GM12878 (cell line): Measurements from ENCODE around the gene NPAS2. TPM values are rescaled to one million over a fixed set of nuclear protein-coding genes. Genes with fewer than 3 reads are reported as not detected.

Source experiments
- ATAC-seq: fragments of 200-7000 bp; cut with Tn5 transposase; 3 replicates; pipeline ENCODE4 v1.9.1; 2020; ENCODE audit warnings: mild to moderate bottlenecking, moderate library complexity
- BruUV-seq: library from RNA; stranded (reverse); fragments of 400-500 nt; replicated peaks from 2 replicates; lab custom pipeline; 2021; lab: Mats Ljungman, UMichigan
- CTCF ChIA-PET: fragments of 300-600 bp; sonication (Branson Sonifier 250); formaldehyde crosslinking; extraction: SDS; loops from one replicate; lab custom pipeline; 2021; ENCODE audit warnings: inconsistent platforms; lab: Yijun Ruan, JAX
- POLR2A ChIA-PET: fragments of 350-600 bp; formaldehyde crosslinking; extraction: SDS; loops from one replicate; lab custom pipeline; 2021; ENCODE audit warnings: inconsistent platforms; lab: Charles Lee
- RAD21 ChIA-PET: fragments of 300-600 bp; sonication (Branson Sonifier 250); formaldehyde crosslinking; loops from one replicate; lab custom pipeline; 2023; ENCODE audit warnings: antibody characterized with exemption; ENCODE audit not compliant: unreplicated experiment; lab: Charles Lee
- SMC1A ChIA-PET: fragments of 300-600 bp; sonication (Branson Sonifier 250); formaldehyde crosslinking; loops from one replicate; lab custom pipeline; 2023; ENCODE audit not compliant: unreplicated experiment, uncharacterized antibody; lab: Charles Lee
- DNase-seq: peaks from one replicate; pipeline ENCODE4 v3.0.0-alpha.2; 2011; ENCODE audit warnings: low read depth, low spot score
- FAIRE-seq: peaks from 3 replicates; lab custom pipeline; 2011; peaks lifted over from hg19 to GRCh38; lab: Jason Lieb, UNC
- H2AFZ ChIP-seq: 2 replicates; pipeline ENCODE4 v1.6.0; 2011; ENCODE audit warnings: low read depth, low read length, control low read depth; ENCODE audit not compliant: control insufficient read depth
- H3K27ac ChIP-seq: 2 replicates; pipeline ENCODE4 v1.5.1; 2011; ENCODE audit warnings: control low read depth; ENCODE audit not compliant: control insufficient read depth, insufficient read depth
- H3K27me3 ChIP-seq, 2 experiments: replicated peaks in 1 of 2; 2 replicates each; pipeline versions ENCODE4 v1.6.0 to v1.6.1; 2011; ENCODE audit warnings: low read length in 1 of 2; ENCODE audit not compliant: control insufficient read depth in 2 of 2, insufficient read depth in 2 of 2
- H3K36me3 ChIP-seq, 2 experiments: 2 replicates each; pipeline ENCODE4 v1.5.1; 2011; ENCODE audit warnings: low read length in 1 of 2; ENCODE audit not compliant: control insufficient read depth in 2 of 2, insufficient read depth in 2 of 2
- H3K4me1 ChIP-seq: 2 replicates; pipeline ENCODE4 v1.6.1; 2011; ENCODE audit warnings: mild to moderate bottlenecking, low read length, moderate library complexity, mixed read lengths; ENCODE audit not compliant: control insufficient read depth, insufficient read depth
- H3K4me2 ChIP-seq: 2 replicates; pipeline ENCODE4 v1.6.0; 2011; ENCODE audit warnings: control low read depth; ENCODE audit not compliant: control insufficient read depth, insufficient read depth
- H3K4me3 ChIP-seq: fragments of 200-600 bp; sonication (generic); 2 replicates; pipeline ENCODE4 v1.5.1; 2016
- H3K79me2 ChIP-seq: 2 replicates; pipeline ENCODE4 v1.6.0; 2011; ENCODE audit warnings: low read length; ENCODE audit not compliant: control insufficient read depth, insufficient read depth
- H3K9ac ChIP-seq: 2 replicates; pipeline ENCODE4 v1.8.0; 2011; ENCODE audit warnings: low read length, control low read depth, mixed read lengths; ENCODE audit not compliant: control insufficient read depth, insufficient read depth
- H3K9me3 ChIP-seq: replicated peaks from 3 replicates; pipeline ENCODE4 v1.5.1; 2011; ENCODE audit warnings: mild to moderate bottlenecking, low read length; ENCODE audit not compliant: control insufficient read depth, insufficient read depth
- H4K20me1 ChIP-seq: 2 replicates; pipeline ENCODE4 v1.6.0; 2011; ENCODE audit not compliant: control insufficient read depth, insufficient read depth
- BCL11A ChIP-seq: IDR thresholded peaks from 2 replicates; pipeline ENCODE4 v1.6.1; 2011; ENCODE audit warnings: low read depth, low read length
- GATAD2B ChIP-seq: fragments of 450-650 bp; conservative IDR thresholded peaks from 2 replicates; pipeline ENCODE4 v1.6.1; 2017; ENCODE audit warnings: low read depth, mild to moderate bottlenecking, moderate library complexity
- SPI1 ChIP-seq: IDR thresholded peaks from 2 replicates; pipeline ENCODE4 v1.6.1; 2011; ENCODE audit warnings: low read depth, mild to moderate bottlenecking, low read length, moderate library complexity, borderline replicate concordance; ENCODE audit not compliant: insufficient read depth
- SUZ12 ChIP-seq: fragments of 200-600 bp; sonication (generic); IDR thresholded peaks from one replicate; pipeline ENCODE4 v1.6.1; 2018; ENCODE audit warnings: antibody characterized with exemption, mild to moderate bottlenecking; ENCODE audit not compliant: unreplicated experiment
- WGBS: methylation state at CpG from one replicate; pipeline ENCODE4 v1.1.6; 2016; ENCODE audit warnings: low lambda C conversion rate; ENCODE audit not compliant: insufficient replicate concordance, insufficient coverage; ENCODE audit errors: missing lambda C conversion rate; 5-methylcytosine and 5-hydroxymethylcytosine counted together
- in situ Hi-C: fragments of 300-500 bp; cut with MboI; formaldehyde crosslinking; loops from 9 replicates; pipeline ENCODE4 v1.14.3; 2018; ENCODE audit warnings: mixed read lengths
- intact Hi-C: fragments of 100-400 bp; cut with micrococcal nuclease; formaldehyde crosslinking; loops from one replicate; pipeline ENCODE4 v1.14.2; 2022; ENCODE audit not compliant: unreplicated experiment
- polyA plus RNA-seq, 11 experiments: library from polyadenylated mRNA; depleted of rRNA in 4 of 11; unstranded in 6 of 11; stranded (reverse) in 5 of 11; fragments of >200 nt; fragmentation: Nextera tagmentation in 4 of 11; fragmentation: Illumina TruSeq in 1 of 11; extraction: Ambion mirVana in 4 of 11; extraction: Trizol in 1 of 11; gene quantifications; 1 replicate in 1 of 11; 2 replicates in 10 of 11; pipeline versions ENCODE4 v1.2.1 to v1.2.3, GENCODE V29; 2011 to 2016; ENCODE audit warnings: inconsistent platforms in 2 of 11, missing spikeins in 2 of 11, low read depth in 1 of 11
- total RNA-seq, 4 experiments: library from RNA; depleted of rRNA in 3 of 4; stranded (reverse); fragments of >200 nt in 3 of 4; fragmentation: Illumina TruSeq in 1 of 4; extraction: Trizol in 1 of 4; gene quantifications; 2 replicates each; pipeline versions ENCODE4 v1.2.1 to v1.2.3, GENCODE V29; 2013 to 2021

Gene NPAS2
- total and polyA plus RNA-seq, 10 of the 15 experiments (the other 5 are each of a cell fraction or from before 2014, with no cell fraction given), result 0.08 TPM; not detected in 9

- no peaks in the 10 kb centered on the region for H3K36me3 ChIP-seq
- no peak overlapping the region for H3K9ac ChIP-seq
- DNase-seq (no peak), ATAC-seq (no peak)
- H3K4me1 ChIP-seq, result no peaks in the 10 kb centered on the region
- no peak overlapping the region for H2AFZ ChIP-seq
- CTCF ChIA-PET, result no interaction called here
- H3K4me2 ChIP-seq, result no peak overlapping the region
- SMC1A ChIA-PET, result no interaction called here
- RAD21 ChIA-PET, result no interaction called here
- POLR2A ChIA-PET, result no interaction called here
- intact Hi-C loops (no loop called here), in situ Hi-C loops (no loop called here)
- 17% methylated on average over 2 of the region's 2 CpGs for WGBS
- H3K9me3 ChIP-seq, result no peaks in the 10 kb centered on the region
- H3K79me2 ChIP-seq, result no peaks in the 10 kb centered on the region
- no peaks in the 10 kb centered on the region for H4K20me1 ChIP-seq
- BruUV-seq, result no TSS peak
- H3K27ac ChIP-seq, result no peak overlapping the region
- H3K4me3 ChIP-seq, result no peak overlapping the region
- TF ChIP-seq BCL11A, result no peak
- TF ChIP-seq SUZ12, result no peak
- no peak for TF ChIP-seq GATAD2B
- TF ChIP-seq, all 136 proteins: peak for 0
- no peak for FAIRE-seq
- no peaks in the 10 kb centered on the region; a peak in 1 of 4 replicates for H3K27me3 ChIP-seq
Measured at GRCh38 chr2:100826494-100826893, 6.6 kb downstream of the NPAS2 start.

- H2AFZ ChIP-seq, result no peak overlapping the region
- DNase-seq, result no peak
- TF ChIP-seq SPI1, result no peak
- no peak for TF ChIP-seq GATAD2B
- no peaks in the 10 kb centered on the region for H3K4me1 ChIP-seq
- CTCF ChIA-PET, result no interaction called here
- in situ Hi-C loops (no loop called here), intact Hi-C loops (no loop called here)
- no peak overlapping the region for H3K9ac ChIP-seq
- H3K27ac ChIP-seq, result no peak overlapping the region
- H3K36me3 ChIP-seq, result no peaks in the 10 kb centered on the region
- H3K4me3 ChIP-seq, result no peak overlapping the region
- no TSS peak for BruUV-seq
- SMC1A ChIA-PET, result no interaction called here
- no peaks in the 10 kb centered on the region for H3K79me2 ChIP-seq
- H3K27me3 ChIP-seq, result peaks cover 0 to 2% of the 10 kb centered on the region in 2 experiments; a peak in 3 of 4 replicates
- no peak overlapping the region for H3K4me2 ChIP-seq
- H3K9me3 ChIP-seq, result no peaks in the 10 kb centered on the region
- RAD21 ChIA-PET, result no interaction called here
- no peaks in the 10 kb centered on the region for H4K20me1 ChIP-seq
- ATAC-seq, result no peak
- FAIRE-seq, result no peak
- POLR2A ChIA-PET, result no interaction called here
- WGBS, result 29% methylated on average over 9 of the region's 9 CpGs
Measured at GRCh38 chr2:100831158-100831750, 11.3 kb downstream of the NPAS2 start.
